Colonic mucosa (tissue), 4 donors: ENCODE measurements around the gene JAZF1. TPM values are rescaled to one million over a fixed set of nuclear protein-coding genes. Genes with fewer than 3 reads are reported as not detected.

ENCODE experiments used
- DNase-seq: peaks from one replicate; pipeline ENCODE4 v3.0.0-alpha.2; 2020
- H3K27ac ChIP-seq: fragments of 200-600 bp; one replicate; pipeline ENCODE4 v1.8.0; 2021
- H3K27me3 ChIP-seq: fragments of 200-600 bp; one replicate; pipeline ENCODE4 v1.8.0; 2021
- H3K36me3 ChIP-seq: fragments of 200-600 bp; one replicate; pipeline ENCODE4 v1.8.0; 2021
- H3K4me1 ChIP-seq: fragments of 200-600 bp; one replicate; pipeline ENCODE4 v1.8.0; 2021; ENCODE audit warnings: mild to moderate bottlenecking
- H3K4me3 ChIP-seq: fragments of 200-600 bp; one replicate; pipeline ENCODE4 v1.8.0; 2021
- H3K9ac ChIP-seq, 2 donors: one replicate each; pipeline ENCODE4 v1.7.0; 2013; ENCODE audit warnings: control low read depth in 2 of 2, low read depth in 2 of 2, low read length in 2 of 2
- H3K9me3 ChIP-seq: fragments of 200-600 bp; one replicate; pipeline ENCODE4 v1.8.0; 2021
- CTCF ChIP-seq: fragments of 200-600 bp; IDR thresholded peaks from one replicate; pipeline ENCODE4 v1.8.0; 2022; ENCODE audit warnings: antibody characterized with exemption, mild to moderate bottlenecking
- intact Hi-C: fragments of 100-400 bp; cut with DNase I; formaldehyde crosslinking; loops from one replicate; pipeline ENCODE4 v1.14.1; 2022
- total RNA-seq, 2 donors: library from RNA; stranded (reverse); fragmentation: NEBNext Ultra II Directional in 1 of 2; extraction: Animal tissue kit (Norgen Biotek cat#: 25700) in 1 of 2; gene quantifications; one replicate each; pipeline ENCODE4 v1.2.1, GENCODE V29; 2021
- donor health status: healthy.
- donor health status: DM: no; HTN: no; CAD: no.
- donor health status: DM: no; HTN: no; CAD: no.

JAZF1 gene
- total RNA-seq, 2 donors from 2014 or later = 1.8 to 10.1 TPM

GRCh38 chr7:27972276-27972675 lies 208.3 kb downstream of the JAZF1 start:
- no peak overlapping the region for H3K4me3 ChIP-seq

GRCh38 chr7:27971171-27971812 lies 209.3 kb downstream of the JAZF1 start:
- Histone ChIP-seq H3K27me3 (no peaks in the 10 kb centered on the region), H3K4me1 (no peaks in the 10 kb centered on the region), H3K36me3 (no peaks in the 10 kb centered on the region), H3K27ac (no peak overlapping the region), H3K9ac (no peak overlapping the region), H3K9me3 (no peaks in the 10 kb centered on the region), H3K4me3 (no peak overlapping the region)
- intact Hi-C loops = no loop called here
- no peak for DNase-seq
- TF ChIP-seq CTCF = no peak

More at GRCh38 chr7:27972276-27972675, 208.3 kb downstream of the JAZF1 start:
- no peak overlapping the region for H3K27ac ChIP-seq
- H3K4me1 ChIP-seq = no peaks in the 10 kb centered on the region
- H3K27me3 ChIP-seq = no peaks in the 10 kb centered on the region
- no peak for TF ChIP-seq CTCF
- H3K36me3 ChIP-seq = no peaks in the 10 kb centered on the region
- intact Hi-C loops = no loop called here
- no peak for DNase-seq
- no peak overlapping the region for H3K9ac ChIP-seq
- H3K9me3 ChIP-seq = no peaks in the 10 kb centered on the region

GRCh38 chr7:27970350-27970749 lies 210.2 kb downstream of the JAZF1 start:
- no peak overlapping the region for H3K9ac ChIP-seq
- no peak for TF ChIP-seq CTCF
- no peaks in the 10 kb centered on the region for H3K27me3 ChIP-seq
- no peak overlapping the region for H3K27ac ChIP-seq
- H3K36me3 ChIP-seq = no peaks in the 10 kb centered on the region
- H3K9me3 ChIP-seq = no peaks in the 10 kb centered on the region
- H3K4me3 ChIP-seq = no peak overlapping the region
- intact Hi-C loops = no loop called here
- no peak for DNase-seq
- H3K4me1 ChIP-seq = no peaks in the 10 kb centered on the region

- no peaks in the 10 kb centered on the region for H3K36me3 ChIP-seq
- H3K27me3 ChIP-seq = no peaks in the 10 kb centered on the region
- H3K9ac ChIP-seq = no peak overlapping the region
- no peak for DNase-seq
- H3K4me1 ChIP-seq = no peaks in the 10 kb centered on the region
- TF ChIP-seq CTCF = no peak
- H3K9me3 ChIP-seq = no peaks in the 10 kb centered on the region
- intact Hi-C loops = no loop called here
- no peak overlapping the region for H3K27ac ChIP-seq
- H3K4me3 ChIP-seq = no peak overlapping the region
These were observed 211.2 kb downstream of the JAZF1 start for GRCh38 chr7:27969346-27969745.

- intact Hi-C loops = no loop called here
- no peak for TF ChIP-seq CTCF
These were observed 213.0 kb downstream of the JAZF1 start for GRCh38 chr7:27967639-27968038.

More at GRCh38 chr7:27967639-27968038, 213.0 kb downstream of the JAZF1 start:
- Histone ChIP-seq H3K9me3 (no peaks in the 10 kb centered on the region), H3K9ac (no peak overlapping the region), H3K27ac (no peak overlapping the region), H3K4me3 (no peak overlapping the region), H3K36me3 (no peaks in the 10 kb centered on the region), H3K4me1 (no peaks in the 10 kb centered on the region), H3K27me3 (no peaks in the 10 kb centered on the region)
- no peak for DNase-seq
